GM23248 (cell line): ENCODE data around the gene FRS3. TPM values are rescaled to one million over a fixed set of nuclear protein-coding genes. Genes with fewer than 3 reads are reported as not detected.

ENCODE experiments used
- DNase-seq: peaks from one replicate; pipeline ENCODE4 v3.0.0-alpha.2; 2015
- H2AFZ ChIP-seq: fragments of 200-600 bp; sonication (generic); 2 replicates; pipeline ENCODE4 v1.6.1; 2016; ENCODE audit warnings: antibody characterized with exemption
- H3F3A ChIP-seq: fragments of 200-600 bp; sonication (generic); 2 replicates; pipeline ENCODE4 v1.6.1; 2016; ENCODE audit warnings: mild to moderate bottlenecking, antibody characterized with exemption, mixed run types; ENCODE audit not compliant: insufficient read depth
- H3K27ac ChIP-seq: fragments of 200-600 bp; sonication (generic); 2 replicates; pipeline ENCODE4 v1.5.1; 2016; ENCODE audit warnings: mild to moderate bottlenecking
- H3K27me3 ChIP-seq: fragments of 200-600 bp; sonication (generic); replicated peaks from 2 replicates; pipeline ENCODE4 v1.6.1; 2016; ENCODE audit warnings: mild to moderate bottlenecking; ENCODE audit not compliant: insufficient read depth
- H3K36me3 ChIP-seq: fragments of 200-600 bp; sonication (generic); 2 replicates; pipeline ENCODE4 v1.6.1; 2016; ENCODE audit warnings: low read depth, mild to moderate bottlenecking
- H3K4me1 ChIP-seq: fragments of 200-600 bp; sonication (generic); 2 replicates; pipeline ENCODE4 v1.6.1; 2016; ENCODE audit warnings: mild to moderate bottlenecking; ENCODE audit not compliant: insufficient read depth
- H3K4me2 ChIP-seq: fragments of 200-600 bp; sonication (generic); one replicate; pipeline ENCODE4 v1.6.1; 2016; ENCODE audit warnings: mild to moderate bottlenecking; ENCODE audit not compliant: unreplicated experiment
- H3K4me3 ChIP-seq: fragments of 200-600 bp; sonication (generic); 2 replicates; pipeline ENCODE4 v1.5.1; 2016; ENCODE audit warnings: mild to moderate bottlenecking
- H3K79me2 ChIP-seq: fragments of 200-600 bp; sonication (generic); 2 replicates; pipeline ENCODE4 v1.6.1; 2016; ENCODE audit warnings: mild to moderate bottlenecking; ENCODE audit not compliant: insufficient read depth
- H3K9ac ChIP-seq: fragments of 200-600 bp; sonication (generic); 2 replicates; pipeline ENCODE4 v1.6.1; 2016; ENCODE audit warnings: mild to moderate bottlenecking
- H3K9me2 ChIP-seq: fragments of 200-600 bp; sonication (generic); 2 replicates; pipeline ENCODE4 v1.6.1; 2016; ENCODE audit warnings: mixed run types, mild to moderate bottlenecking, moderate library complexity; ENCODE audit not compliant: insufficient read depth
- H3K9me3 ChIP-seq: fragments of 200-600 bp; sonication (generic); one replicate; pipeline ENCODE4 v1.6.1; 2017; ENCODE audit warnings: low read depth
- H4K20me1 ChIP-seq: fragments of 200-600 bp; sonication (generic); 2 replicates; pipeline ENCODE4 v1.6.0; 2016; ENCODE audit not compliant: insufficient read depth
- EZH2 ChIP-seq: fragments of 200-600 bp; sonication (generic); IDR thresholded peaks from 2 replicates; pipeline ENCODE4 v1.6.1; 2018; ENCODE audit warnings: antibody characterized with exemption, mild to moderate bottlenecking; ENCODE audit not compliant: insufficient read depth, poor library complexity, severe bottlenecking
- EZH2phosphoT487 ChIP-seq: fragments of 200-600 bp; sonication (generic); IDR thresholded peaks from 2 replicates; pipeline ENCODE4 v1.6.1; 2018; ENCODE audit warnings: antibody characterized with exemption, moderate library complexity, mild to moderate bottlenecking, low read depth; ENCODE audit not compliant: insufficient read depth
- WGBS, 2 experiments: methylation state at CpG; one replicate each; pipeline ENCODE4 v1.1.6; 2015 to 2017; ENCODE audit warnings: low lambda C conversion rate in 2 of 2, low coverage in 1 of 2; ENCODE audit errors: missing lambda C conversion rate in 2 of 2; 5-methylcytosine and 5-hydroxymethylcytosine counted together
- in situ Hi-C: fragments of 300-500 bp; cut with MboI; formaldehyde crosslinking; loops from 2 replicates; pipeline ENCODE4 v1.15.0; 2020
- polyA plus RNA-seq: library from polyadenylated mRNA; unstranded; fragments of >200 nt; fragmentation: Nextera tagmentation; extraction: Ambion mirVana; gene quantifications from 2 replicates; pipeline ENCODE4 v1.2.1, GENCODE V29; 2016
- total RNA-seq: library from RNA; depleted of rRNA; stranded (reverse); fragments of >200 nt; shearing (Covaris generic); gene quantifications from 2 replicates; pipeline ENCODE4 v1.2.3, GENCODE V29; 2014

The FRS3 gene
- total and polyA plus RNA-seq, 2 experiments from 2014 or later = 2.5 to 3.4 TPM

GRCh38 chr6:41777551-41778285 is 2.0 kb downstream of the FRS3 start:
- Histone ChIP-seq H3K4me2 (no peak overlapping the region), H3K79me2 (peaks cover 7% of the 10 kb centered on the region; the same call in 1 of the 2 replicates), H3K9me3 (no peaks in the 10 kb centered on the region), H3F3A (no peaks in the 10 kb centered on the region), H3K9me2 (no peaks in the 10 kb centered on the region), H3K4me3 (no peak overlapping the region), H3K4me1 (peaks cover 13% of the 10 kb centered on the region; the same call in 1 of the 2 replicates), H3K36me3 (peaks cover 8% of the 10 kb centered on the region; the same call in 1 of the 2 replicates), H4K20me1 (no peaks in the 10 kb centered on the region), H2AFZ (no peak overlapping the region), H3K27ac (no peak overlapping the region), H3K9ac (no peak overlapping the region), H3K27me3 (no peaks in the 10 kb centered on the region)
- in situ Hi-C loops = no loop called here
- TF ChIP-seq EZH2phosphoT487 = no peak
- TF ChIP-seq EZH2 = no peak
- DNase-seq = no peak
- WGBS, 2 experiments = 95 to 98% methylated on average over 5 of the region's 5 CpGs

- TF ChIP-seq EZH2phosphoT487 (no peak), EZH2 (no peak)
- DNase-seq = no peak
- H3K4me2 ChIP-seq = no peak overlapping the region
- H3K9ac ChIP-seq = no peak overlapping the region
- H3K9me2 ChIP-seq = no peaks in the 10 kb centered on the region
- no peaks in the 10 kb centered on the region for H3K27me3 ChIP-seq
- no peak overlapping the region for H3K4me3 ChIP-seq
- no peaks in the 10 kb centered on the region for H3F3A ChIP-seq
- H3K36me3 ChIP-seq = peaks cover 13% of the 10 kb centered on the region; the same call in 1 of the 2 replicates
- H3K79me2 ChIP-seq = peaks cover 7% of the 10 kb centered on the region; the same call in 1 of the 2 replicates
- WGBS, 2 experiments = 94 to 96% methylated on average over 13 of the region's 13 CpGs
- H3K4me1 ChIP-seq = peaks cover 9% of the 10 kb centered on the region; the same call in 1 of the 2 replicates
- no peaks in the 10 kb centered on the region for H4K20me1 ChIP-seq
- H2AFZ ChIP-seq = no peak overlapping the region
- H3K9me3 ChIP-seq = no peaks in the 10 kb centered on the region
- H3K27ac ChIP-seq = no peak overlapping the region
- in situ Hi-C loops = no loop called here
These were observed 4.3 kb downstream of the FRS3 start for GRCh38 chr6:41775293-41775882.

DNA sequence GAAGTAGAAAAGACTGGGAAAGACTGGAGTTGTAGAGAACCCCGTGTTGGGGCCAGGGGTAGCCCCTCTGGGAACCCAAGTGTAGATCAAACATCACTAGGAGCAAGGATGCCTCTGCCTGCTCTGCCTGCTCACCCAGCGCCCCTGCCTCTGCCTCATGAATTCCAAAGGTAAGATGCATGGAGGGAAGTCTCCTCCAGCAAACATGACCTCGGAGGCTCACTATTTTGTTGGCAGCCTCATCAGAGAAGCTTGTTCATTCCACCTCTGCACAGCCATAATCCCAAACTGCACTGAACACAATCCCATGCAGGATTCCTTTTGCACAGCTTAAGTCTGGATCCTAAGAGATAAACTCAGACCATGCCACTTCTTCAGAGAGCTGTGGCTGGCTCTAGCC is 4.9 kb downstream of the FRS3 start:
- H3K27ac ChIP-seq = no peak overlapping the region
- H3K79me2 ChIP-seq = peaks cover 7% of the 10 kb centered on the region; the same call in 1 of the 2 replicates
- peak; percentile 57 for DNase-seq
- H3K9me3 ChIP-seq = no peaks in the 10 kb centered on the region
- no peak overlapping the region for H3K9ac ChIP-seq
- H3K36me3 ChIP-seq = peaks cover 13% of the 10 kb centered on the region; the same call in 1 of the 2 replicates
- no peak overlapping the region for H3K4me2 ChIP-seq
- TF ChIP-seq EZH2phosphoT487 (no peak), EZH2 (no peak)
- H3K4me1 ChIP-seq = peaks cover 9% of the 10 kb centered on the region; the same call in 1 of the 2 replicates
- H3K4me3 ChIP-seq = no peak overlapping the region
- in situ Hi-C loops = no loop called here
- H3F3A ChIP-seq = no peaks in the 10 kb centered on the region
- H3K27me3 ChIP-seq = no peaks in the 10 kb centered on the region
- H2AFZ ChIP-seq = no peak overlapping the region
- no peaks in the 10 kb centered on the region for H3K9me2 ChIP-seq
- no peaks in the 10 kb centered on the region for H4K20me1 ChIP-seq
- WGBS, 2 experiments = 67 to 74% methylated on average over 3 of the region's 3 CpGs

DNA sequence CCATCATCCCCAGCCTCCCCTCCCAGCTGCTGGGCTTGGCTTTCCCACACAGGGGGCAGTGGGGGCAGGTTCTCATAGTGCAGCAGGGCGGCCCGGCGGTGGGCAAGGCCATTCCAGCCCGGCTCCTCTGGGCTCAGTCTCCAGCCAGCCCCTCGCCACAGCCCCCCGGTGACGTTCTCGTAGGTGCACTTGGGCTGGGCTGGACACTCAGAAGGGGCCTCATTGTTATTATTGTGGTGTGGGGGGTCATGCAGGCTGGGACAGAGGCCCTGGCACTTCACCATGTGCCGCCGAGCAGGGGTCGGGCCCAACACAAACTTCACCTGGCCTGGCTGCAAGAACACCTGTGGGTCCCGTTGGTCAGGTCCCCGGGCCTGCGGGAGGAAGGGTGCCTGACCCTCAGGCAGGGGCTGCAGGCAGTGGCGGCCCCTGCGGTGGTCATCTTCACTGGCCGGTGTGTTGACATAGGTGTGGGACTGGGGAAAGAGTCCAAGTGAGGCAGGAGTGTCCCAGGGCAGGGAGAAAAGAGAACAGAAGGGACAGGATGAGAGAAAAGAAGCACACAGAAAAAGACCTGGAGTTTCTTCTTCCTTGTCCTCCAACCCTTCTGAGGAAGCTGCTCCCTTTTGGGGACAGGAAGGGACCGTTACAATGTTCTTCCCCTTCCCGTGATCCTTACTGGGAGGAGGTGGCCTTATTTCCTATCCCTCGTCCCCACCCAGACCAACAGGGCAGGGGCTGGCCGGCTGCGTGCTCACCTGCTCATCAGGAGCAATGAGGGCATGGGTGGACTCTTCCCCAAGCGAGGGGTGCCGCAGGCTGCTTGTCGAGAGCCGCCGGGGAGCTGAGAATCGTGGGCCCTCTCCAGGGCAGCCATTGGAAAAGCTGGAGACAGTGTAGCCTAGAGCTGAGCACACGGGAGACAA is 8.4 kb downstream of the FRS3 start:
- no peaks in the 10 kb centered on the region for H3K79me2 ChIP-seq
- no peaks in the 10 kb centered on the region for H3K9me2 ChIP-seq
- H4K20me1 ChIP-seq = no peaks in the 10 kb centered on the region
- H2AFZ ChIP-seq = no peak overlapping the region
- 0 out of 2 replicates have a peak, but pooled peaks cover under 1% of the 10 kb centered on the region for H3F3A ChIP-seq
- H3K36me3 ChIP-seq = peaks cover 13% of the 10 kb centered on the region; the same call in 1 of the 2 replicates
- H3K4me3 ChIP-seq = no peak overlapping the region
- no peak overlapping the region for H3K4me2 ChIP-seq
- no peak overlapping the region for H3K9ac ChIP-seq
- in situ Hi-C loops = no loop called here
- no peaks in the 10 kb centered on the region for H3K27me3 ChIP-seq
- H3K27ac ChIP-seq = no peak overlapping the region
- no peaks in the 10 kb centered on the region for H3K9me3 ChIP-seq
- TF ChIP-seq EZH2 (no peak), EZH2phosphoT487 (no peak)
- WGBS, 2 experiments = 91 to 94% methylated on average over 25 to 29 of the region's 29 CpGs
- H3K4me1 ChIP-seq = peaks cover 16% of the 10 kb centered on the region
- DNase-seq = no peak
